GM12878 (cell line): ENCODE measurements around the gene EYS. TPM values are rescaled to one million over a fixed set of nuclear protein-coding genes. Genes with fewer than 3 reads are reported as not detected.

Experiments used
- ATAC-seq: fragments of 200-7000 bp; cut with Tn5 transposase; 3 replicates; pipeline ENCODE4 v1.9.1; 2020; ENCODE audit warnings: mild to moderate bottlenecking, moderate library complexity
- BruUV-seq: library from RNA; stranded (reverse); fragments of 400-500 nt; replicated peaks from 2 replicates; lab custom pipeline; 2021; lab: Mats Ljungman, UMichigan
- CTCF ChIA-PET: fragments of 300-600 bp; sonication (Branson Sonifier 250); formaldehyde crosslinking; extraction: SDS; loops from one replicate; lab custom pipeline; 2021; ENCODE audit warnings: inconsistent platforms; lab: Yijun Ruan, JAX
- POLR2A ChIA-PET: fragments of 350-600 bp; formaldehyde crosslinking; extraction: SDS; loops from one replicate; lab custom pipeline; 2021; ENCODE audit warnings: inconsistent platforms; lab: Charles Lee
- RAD21 ChIA-PET: fragments of 300-600 bp; sonication (Branson Sonifier 250); formaldehyde crosslinking; loops from one replicate; lab custom pipeline; 2023; ENCODE audit warnings: antibody characterized with exemption; ENCODE audit not compliant: unreplicated experiment; lab: Charles Lee
- SMC1A ChIA-PET: fragments of 300-600 bp; sonication (Branson Sonifier 250); formaldehyde crosslinking; loops from one replicate; lab custom pipeline; 2023; ENCODE audit not compliant: unreplicated experiment, uncharacterized antibody; lab: Charles Lee
- DNase-seq: peaks from one replicate; pipeline ENCODE4 v3.0.0-alpha.2; 2011; ENCODE audit warnings: low read depth, low spot score
- FAIRE-seq: peaks from 3 replicates; lab custom pipeline; 2011; peaks lifted over from hg19 to GRCh38; lab: Jason Lieb, UNC
- H2AFZ ChIP-seq: 2 replicates; pipeline ENCODE4 v1.6.0; 2011; ENCODE audit warnings: low read depth, low read length, control low read depth; ENCODE audit not compliant: control insufficient read depth
- H3K27ac ChIP-seq: 2 replicates; pipeline ENCODE4 v1.5.1; 2011; ENCODE audit warnings: control low read depth; ENCODE audit not compliant: control insufficient read depth, insufficient read depth
- H3K27me3 ChIP-seq, 2 experiments: replicated peaks in 1 of 2; 2 replicates each; pipeline versions ENCODE4 v1.6.0 to v1.6.1; 2011; ENCODE audit warnings: low read length in 1 of 2; ENCODE audit not compliant: control insufficient read depth in 2 of 2, insufficient read depth in 2 of 2
- H3K36me3 ChIP-seq, 2 experiments: 2 replicates each; pipeline ENCODE4 v1.5.1; 2011; ENCODE audit warnings: low read length in 1 of 2; ENCODE audit not compliant: control insufficient read depth in 2 of 2, insufficient read depth in 2 of 2
- H3K4me1 ChIP-seq: 2 replicates; pipeline ENCODE4 v1.6.1; 2011; ENCODE audit warnings: mild to moderate bottlenecking, low read length, moderate library complexity, mixed read lengths; ENCODE audit not compliant: control insufficient read depth, insufficient read depth
- H3K4me2 ChIP-seq: 2 replicates; pipeline ENCODE4 v1.6.0; 2011; ENCODE audit warnings: control low read depth; ENCODE audit not compliant: control insufficient read depth, insufficient read depth
- H3K4me3 ChIP-seq: fragments of 200-600 bp; sonication (generic); 2 replicates; pipeline ENCODE4 v1.5.1; 2016
- H3K79me2 ChIP-seq: 2 replicates; pipeline ENCODE4 v1.6.0; 2011; ENCODE audit warnings: low read length; ENCODE audit not compliant: control insufficient read depth, insufficient read depth
- H3K9ac ChIP-seq: 2 replicates; pipeline ENCODE4 v1.8.0; 2011; ENCODE audit warnings: low read length, control low read depth, mixed read lengths; ENCODE audit not compliant: control insufficient read depth, insufficient read depth
- H3K9me3 ChIP-seq: replicated peaks from 3 replicates; pipeline ENCODE4 v1.5.1; 2011; ENCODE audit warnings: mild to moderate bottlenecking, low read length; ENCODE audit not compliant: control insufficient read depth, insufficient read depth
- H4K20me1 ChIP-seq: 2 replicates; pipeline ENCODE4 v1.6.0; 2011; ENCODE audit not compliant: control insufficient read depth, insufficient read depth
- BCLAF1 ChIP-seq: fragments of 450-650 bp; IDR thresholded peaks from 2 replicates; pipeline ENCODE4 v1.6.1; 2017; ENCODE audit warnings: antibody characterized with exemption, mild to moderate bottlenecking, moderate library complexity
- HDGF ChIP-seq: fragments of 450-650 bp; IDR thresholded peaks from 2 replicates; pipeline ENCODE4 v1.6.1; 2016; ENCODE audit warnings: antibody characterized with exemption
- IKZF2 ChIP-seq, 2 experiments: fragments of 450-650 bp; IDR thresholded peaks; 2 replicates each; pipeline ENCODE4 v1.6.1; 2017; ENCODE audit warnings: mild to moderate bottlenecking in 2 of 2, moderate library complexity in 2 of 2
- MEF2A ChIP-seq: IDR thresholded peaks from 2 replicates; pipeline ENCODE4 v1.6.1; 2011; ENCODE audit warnings: low read depth, mild to moderate bottlenecking, low read length, moderate library complexity; ENCODE audit not compliant: insufficient read depth
- NR2C2 ChIP-seq: IDR thresholded peaks from 2 replicates; pipeline ENCODE4 v1.6.1; 2011; ENCODE audit warnings: borderline replicate concordance, low read depth; ENCODE audit not compliant: control insufficient read depth, insufficient read length
- POLR2AphosphoS5 ChIP-seq: IDR thresholded peaks from 2 replicates; pipeline ENCODE4 v1.6.1; 2011; ENCODE audit warnings: mild to moderate bottlenecking, low read length, inconsistent platforms
- SIX5 ChIP-seq: IDR thresholded peaks from 2 replicates; pipeline ENCODE4 v1.6.1; 2011; ENCODE audit warnings: mild to moderate bottlenecking, low read depth, low read length, moderate library complexity; ENCODE audit not compliant: severe bottlenecking
- SUZ12 ChIP-seq: fragments of 200-600 bp; sonication (generic); IDR thresholded peaks from one replicate; pipeline ENCODE4 v1.6.1; 2018; ENCODE audit warnings: antibody characterized with exemption, mild to moderate bottlenecking; ENCODE audit not compliant: unreplicated experiment
- TCF12 ChIP-seq: IDR thresholded peaks from 2 replicates; pipeline ENCODE4 v1.6.1; 2011; ENCODE audit warnings: low read depth, mild to moderate bottlenecking, low read length
- ZNF217 ChIP-seq: fragments of 450-650 bp; IDR thresholded peaks from 2 replicates; pipeline ENCODE4 v1.6.1; 2017; ENCODE audit warnings: antibody characterized with exemption, mild to moderate bottlenecking
- WGBS: methylation state at CpG from one replicate; pipeline ENCODE4 v1.1.6; 2016; ENCODE audit warnings: low lambda C conversion rate; ENCODE audit not compliant: insufficient replicate concordance, insufficient coverage; ENCODE audit errors: missing lambda C conversion rate; 5-methylcytosine and 5-hydroxymethylcytosine counted together
- in situ Hi-C: fragments of 300-500 bp; cut with MboI; formaldehyde crosslinking; loops from 9 replicates; pipeline ENCODE4 v1.14.3; 2018; ENCODE audit warnings: mixed read lengths
- intact Hi-C: fragments of 100-400 bp; cut with micrococcal nuclease; formaldehyde crosslinking; loops from one replicate; pipeline ENCODE4 v1.14.2; 2022; ENCODE audit not compliant: unreplicated experiment
- polyA plus RNA-seq, 11 experiments: library from polyadenylated mRNA; depleted of rRNA in 4 of 11; unstranded in 6 of 11; stranded (reverse) in 5 of 11; fragments of >200 nt; fragmentation: Nextera tagmentation in 4 of 11; fragmentation: Illumina TruSeq in 1 of 11; extraction: Ambion mirVana in 4 of 11; extraction: Trizol in 1 of 11; gene quantifications; 1 replicate in 1 of 11; 2 replicates in 10 of 11; pipeline versions ENCODE4 v1.2.1 to v1.2.3, GENCODE V29; 2011 to 2016; ENCODE audit warnings: inconsistent platforms in 2 of 11, missing spikeins in 2 of 11, low read depth in 1 of 11
- total RNA-seq, 4 experiments: library from RNA; depleted of rRNA in 3 of 4; stranded (reverse); fragments of >200 nt in 3 of 4; fragmentation: Illumina TruSeq in 1 of 4; extraction: Trizol in 1 of 4; gene quantifications; 2 replicates each; pipeline versions ENCODE4 v1.2.1 to v1.2.3, GENCODE V29; 2013 to 2021
- TF ChIP-seq, protein P1 (sequence below): fragments of 150-350 bp; IDR thresholded peaks from 2 replicates; pipeline ENCODE4 v1.6.1; 2016; ENCODE audit warnings: low read depth, low read length
- TF ChIP-seq, protein P2 (sequence below): IDR thresholded peaks from 2 replicates; pipeline ENCODE4 v1.6.1; 2012; ENCODE audit warnings: low read depth, low read length, improper control_type of control experiment

The EYS gene
- total and polyA plus RNA-seq, 10 of the 15 experiments (the other 5 are each of a cell fraction or from before 2014, with no cell fraction given) = under 0.01 to 0.14 (median 0.02) TPM; not detected in 1

DNA sequence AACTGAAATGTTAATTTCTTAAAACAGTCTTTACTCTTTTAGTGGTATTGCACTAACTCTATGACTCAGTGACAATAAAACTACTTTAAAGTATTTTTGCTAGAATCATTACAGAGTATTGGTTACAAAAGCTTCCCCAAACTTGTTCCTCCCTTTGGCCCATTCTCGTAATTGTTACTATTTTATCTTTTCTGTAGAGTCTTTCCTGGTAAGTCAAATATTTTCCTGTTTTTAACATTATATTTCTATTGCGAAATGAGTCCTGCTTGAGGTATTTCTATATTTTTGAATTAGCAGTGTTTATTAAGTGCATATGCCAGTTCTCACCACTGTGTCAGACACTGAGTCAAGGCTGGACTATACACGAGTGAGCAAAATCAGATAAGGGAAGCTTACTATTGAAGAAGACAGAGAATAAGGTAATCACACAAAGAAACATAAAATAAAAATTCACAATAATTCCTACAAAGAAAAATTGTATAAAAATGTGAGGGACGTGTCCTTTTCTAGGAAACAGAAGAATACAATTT lies 970.5 kb downstream of the EYS start (continued):
- TF ChIP-seq SUZ12 (no peak), HDGF (no peak), NR2C2 (no peak)
- TF ChIP-seq, protein P1, sequence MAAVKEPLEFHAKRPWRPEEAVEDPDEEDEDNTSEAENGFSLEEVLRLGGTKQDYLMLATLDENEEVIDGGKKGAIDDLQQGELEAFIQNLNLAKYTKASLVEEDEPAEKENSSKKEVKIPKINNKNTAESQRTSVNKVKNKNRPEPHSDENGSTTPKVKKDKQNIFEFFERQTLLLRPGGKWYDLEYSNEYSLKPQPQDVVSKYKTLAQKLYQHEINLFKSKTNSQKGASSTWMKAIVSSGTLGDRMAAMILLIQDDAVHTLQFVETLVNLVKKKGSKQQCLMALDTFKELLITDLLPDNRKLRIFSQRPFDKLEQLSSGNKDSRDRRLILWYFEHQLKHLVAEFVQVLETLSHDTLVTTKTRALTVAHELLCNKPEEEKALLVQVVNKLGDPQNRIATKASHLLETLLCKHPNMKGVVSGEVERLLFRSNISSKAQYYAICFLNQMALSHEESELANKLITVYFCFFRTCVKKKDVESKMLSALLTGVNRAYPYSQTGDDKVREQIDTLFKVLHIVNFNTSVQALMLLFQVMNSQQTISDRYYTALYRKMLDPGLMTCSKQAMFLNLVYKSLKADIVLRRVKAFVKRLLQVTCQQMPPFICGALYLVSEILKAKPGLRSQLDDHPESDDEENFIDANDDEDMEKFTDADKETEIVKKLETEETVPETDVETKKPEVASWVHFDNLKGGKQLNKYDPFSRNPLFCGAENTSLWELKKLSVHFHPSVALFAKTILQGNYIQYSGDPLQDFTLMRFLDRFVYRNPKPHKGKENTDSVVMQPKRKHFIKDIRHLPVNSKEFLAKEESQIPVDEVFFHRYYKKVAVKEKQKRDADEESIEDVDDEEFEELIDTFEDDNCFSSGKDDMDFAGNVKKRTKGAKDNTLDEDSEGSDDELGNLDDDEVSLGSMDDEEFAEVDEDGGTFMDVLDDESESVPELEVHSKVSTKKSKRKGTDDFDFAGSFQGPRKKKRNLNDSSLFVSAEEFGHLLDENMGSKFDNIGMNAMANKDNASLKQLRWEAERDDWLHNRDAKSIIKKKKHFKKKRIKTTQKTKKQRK = no peak

- POLR2A ChIA-PET = no interaction called here
- FAIRE-seq = no peak
- Histone ChIP-seq H3K27ac (no peak overlapping the region), H3K9me3 (no peaks in the 10 kb centered on the region), H3K9ac (no peak overlapping the region), H4K20me1 (no peaks in the 10 kb centered on the region), H3K27me3 (no peaks in the 10 kb centered on the region), H2AFZ (no peak overlapping the region), H3K79me2 (no peaks in the 10 kb centered on the region), H3K4me2 (no peak overlapping the region), H3K4me3 (no peak overlapping the region), H3K4me1 (no peaks in the 10 kb centered on the region), H3K36me3 (no peaks in the 10 kb centered on the region)
- TF ChIP-seq BCLAF1 = no peak
- TF ChIP-seq IKZF2 (IDR thresholded peaks at IDR 0.05) = no peak
- TF ChIP-seq, protein P2, sequence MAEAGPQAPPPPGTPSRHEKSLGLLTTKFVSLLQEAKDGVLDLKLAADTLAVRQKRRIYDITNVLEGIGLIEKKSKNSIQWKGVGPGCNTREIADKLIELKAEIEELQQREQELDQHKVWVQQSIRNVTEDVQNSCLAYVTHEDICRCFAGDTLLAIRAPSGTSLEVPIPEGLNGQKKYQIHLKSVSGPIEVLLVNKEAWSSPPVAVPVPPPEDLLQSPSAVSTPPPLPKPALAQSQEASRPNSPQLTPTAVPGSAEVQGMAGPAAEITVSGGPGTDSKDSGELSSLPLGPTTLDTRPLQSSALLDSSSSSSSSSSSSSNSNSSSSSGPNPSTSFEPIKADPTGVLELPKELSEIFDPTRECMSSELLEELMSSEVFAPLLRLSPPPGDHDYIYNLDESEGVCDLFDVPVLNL = no peak
- TF ChIP-seq SIX5 = no peak
- TF ChIP-seq MEF2A = no peak
- TF ChIP-seq POLR2AphosphoS5 = no peak
- TF ChIP-seq TCF12 = no peak
- no peak for TF ChIP-seq ZNF217
- SMC1A ChIA-PET = no interaction called here
- intact Hi-C loops = no loop called here
- DNase-seq = no peak
- no TSS peak for BruUV-seq
- in situ Hi-C loops = no loop called here
- 19% methylated on average over 4 of the region's 4 CpGs for WGBS
- RAD21 ChIA-PET = no interaction called here
- ATAC-seq = no peak
- CTCF ChIA-PET = no interaction called here
These were observed 973.6 kb downstream of the EYS start for GRCh38 chr6:64733433-64733832.
